Myocyte (in vitro differentiated cells): ENCODE data around the gene TSFM. TPM values are rescaled to one million over a fixed set of nuclear protein-coding genes. Genes with fewer than 3 reads are reported as not detected.

ENCODE experiments used
- DNase-seq: peaks from one replicate; pipeline ENCODE4 v3.0.0-alpha.2; 2012; ENCODE audit warnings: low read depth
- polyA plus RNA-seq: library from polyadenylated mRNA; unstranded; fragments of >200 nt; gene quantifications from one replicate; pipeline ENCODE4 v1.2.1, GENCODE V29; 2012; ENCODE audit warnings: missing spikeins
- total RNA-seq: library from RNA; depleted of rRNA; stranded (reverse); fragments of >200 nt; gene quantifications from 2 replicates; pipeline ENCODE4 v1.2.3, GENCODE V29; 2014

Gene TSFM
- total RNA-seq = 50.0 and 51.9 TPM in 2 replicates
- polyA plus RNA-seq = 37.4 TPM

DNA sequence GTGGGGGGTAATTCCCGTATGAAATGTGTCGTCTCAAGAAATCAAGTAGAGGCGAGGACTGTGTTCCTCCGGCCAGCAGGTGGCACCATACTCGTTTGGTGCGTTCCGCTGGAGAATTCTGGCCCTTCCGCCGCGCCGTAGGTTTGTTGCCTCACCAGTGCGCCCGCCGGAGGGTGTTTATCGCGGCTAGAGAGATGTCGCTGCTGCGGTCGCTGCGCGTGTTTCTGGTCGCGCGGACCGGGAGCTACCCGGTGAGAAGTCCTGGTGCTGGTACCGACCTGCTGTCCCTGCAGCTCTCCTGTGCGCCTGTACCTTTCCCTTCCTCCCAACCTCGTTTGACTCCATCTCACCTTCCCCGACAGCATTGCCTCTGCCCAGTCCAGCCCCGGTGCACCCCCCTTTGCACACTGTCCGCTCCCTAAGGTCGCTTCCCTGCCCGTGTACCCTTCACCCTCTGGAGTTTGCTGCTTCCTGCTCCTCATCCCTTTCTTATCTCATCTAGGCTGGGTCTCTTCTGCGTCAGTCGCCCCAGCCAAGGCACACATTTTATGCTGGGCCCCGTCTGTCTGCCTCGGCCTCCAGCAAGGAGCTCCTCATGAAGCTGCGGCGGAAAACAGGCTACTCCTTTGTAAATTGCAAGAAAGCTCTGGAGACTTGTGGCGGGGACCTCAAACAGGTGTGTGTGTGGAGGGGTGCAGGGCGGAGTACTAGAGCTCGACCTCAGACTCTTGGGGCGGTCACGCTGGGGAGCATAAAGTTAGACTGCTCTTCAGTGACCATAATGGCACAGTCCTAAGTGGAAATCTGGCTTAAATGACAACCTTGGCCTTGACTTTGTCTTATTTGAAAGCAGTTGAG, at the start of gene TSFM:
TSS of gene TSFM (plus strand) at position 180 of the 858 bp plus-strand sequence. CDS start at position 195, 15 bp downstream.
- DNase-seq = peak; percentile 97

DNA sequence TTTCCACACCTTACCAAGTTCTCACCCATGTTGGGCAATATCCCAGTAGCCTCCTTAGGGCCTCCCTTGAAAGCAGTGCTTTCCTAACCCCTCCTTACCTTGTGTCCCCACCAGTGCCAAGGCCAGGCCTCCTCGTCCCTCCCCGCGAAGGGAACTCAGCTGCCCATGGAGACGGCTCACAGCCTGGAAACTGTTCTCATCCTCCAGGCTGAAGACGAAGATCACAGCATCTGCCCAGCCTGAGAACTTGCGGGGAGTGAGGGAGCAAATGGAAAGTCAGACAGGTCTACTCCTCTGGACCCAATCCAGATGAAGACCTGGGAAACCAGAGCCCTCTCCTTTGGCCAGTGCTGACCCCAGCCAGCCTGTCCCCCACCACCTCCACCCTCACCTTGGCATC, 48.7 kb upstream of the TSFM start:
- DNase-seq = no peak

DNA sequence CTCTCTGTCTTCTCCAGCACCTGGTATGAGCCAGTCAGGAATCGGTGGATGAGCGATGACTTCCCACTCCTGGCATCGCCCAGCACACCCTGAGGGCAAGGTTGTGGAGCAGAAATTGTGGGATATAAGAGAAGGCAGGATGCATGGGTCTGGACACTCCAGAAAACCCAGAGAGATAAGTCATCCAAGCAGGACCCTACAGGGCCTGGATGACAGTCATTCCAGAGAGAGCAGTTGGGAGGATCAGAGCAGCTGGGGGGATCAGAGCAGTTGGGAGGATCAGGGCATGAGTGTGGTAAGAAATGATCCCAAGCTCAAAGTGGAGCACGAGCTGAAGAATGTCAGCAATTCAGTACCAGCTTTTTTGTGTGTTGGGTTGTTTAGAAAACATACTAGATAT, 48.0 kb upstream of the TSFM start:
- peak; percentile 93 for DNase-seq

DNA sequence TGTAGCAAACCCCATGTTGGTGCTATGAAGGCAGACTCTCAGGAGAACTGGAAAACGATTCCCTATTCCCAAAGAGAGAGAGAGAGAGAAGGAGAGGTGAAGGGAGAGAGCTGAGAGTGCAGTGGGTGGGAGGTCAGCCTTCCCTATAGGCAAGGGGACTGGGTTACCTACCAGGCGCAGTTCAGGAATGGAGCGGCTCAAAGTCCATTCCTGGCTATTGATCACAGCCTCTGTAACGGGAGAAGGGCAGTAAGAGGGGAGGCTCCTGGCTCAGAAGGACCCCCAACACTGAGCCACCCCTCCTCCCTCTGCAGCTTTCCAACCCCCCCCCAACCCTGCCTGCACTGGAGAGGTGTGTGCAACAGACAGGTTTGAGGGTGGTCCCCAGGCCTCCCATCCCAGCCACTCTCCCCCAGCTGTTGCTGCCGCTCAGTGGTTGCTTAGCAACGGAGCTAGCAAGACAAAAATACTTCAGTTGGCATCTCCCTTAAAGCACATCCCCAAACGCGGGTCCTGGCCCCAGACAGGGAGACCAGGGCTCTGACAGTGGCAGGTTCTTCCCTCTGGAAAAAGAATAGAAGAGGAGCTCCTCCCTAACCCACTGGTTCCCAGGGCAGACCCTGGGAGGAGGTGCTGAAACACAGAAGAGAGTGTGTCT, 47.3 kb upstream of the TSFM start:
- DNase-seq = peak; percentile 97

DNA sequence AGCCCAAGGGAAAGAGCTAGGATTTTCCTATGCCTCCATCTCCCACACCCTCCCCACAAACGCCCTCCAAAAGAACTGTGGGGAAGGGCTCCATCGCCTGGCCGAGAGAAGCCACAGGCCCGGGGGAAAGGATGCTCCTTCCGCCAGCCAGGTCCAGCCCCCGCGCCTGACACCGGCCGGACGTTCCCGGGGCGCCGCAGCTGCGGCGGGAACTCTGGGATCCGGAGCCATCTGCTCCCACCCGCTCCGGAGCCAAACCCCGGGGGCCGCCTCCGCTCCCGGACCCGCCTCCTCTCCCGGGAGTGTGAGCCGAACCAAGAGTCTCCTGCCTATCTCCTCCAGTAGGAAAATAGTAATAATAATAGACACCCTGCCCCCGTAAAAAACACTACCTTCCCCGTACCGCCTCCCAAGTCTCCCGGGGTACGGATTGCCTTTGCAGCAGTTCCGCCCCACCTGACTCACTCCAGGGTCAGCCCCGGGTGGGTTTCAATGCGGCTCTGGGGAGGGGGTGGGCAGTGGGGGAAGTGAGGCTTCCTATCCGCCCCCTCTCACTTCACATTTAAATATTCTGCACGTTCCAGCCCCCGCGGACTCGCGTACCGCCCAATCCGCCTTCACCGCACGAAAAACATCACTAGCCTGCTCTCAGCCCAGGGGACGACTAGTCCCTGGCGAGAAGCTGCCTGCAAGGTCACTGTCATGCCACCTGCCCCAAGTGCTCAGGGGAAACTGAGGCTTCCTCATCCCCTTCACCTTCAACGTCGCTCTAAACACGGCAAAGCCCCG, 46.4 kb upstream of the TSFM start:
- peak; percentile 86 for DNase-seq

DNA sequence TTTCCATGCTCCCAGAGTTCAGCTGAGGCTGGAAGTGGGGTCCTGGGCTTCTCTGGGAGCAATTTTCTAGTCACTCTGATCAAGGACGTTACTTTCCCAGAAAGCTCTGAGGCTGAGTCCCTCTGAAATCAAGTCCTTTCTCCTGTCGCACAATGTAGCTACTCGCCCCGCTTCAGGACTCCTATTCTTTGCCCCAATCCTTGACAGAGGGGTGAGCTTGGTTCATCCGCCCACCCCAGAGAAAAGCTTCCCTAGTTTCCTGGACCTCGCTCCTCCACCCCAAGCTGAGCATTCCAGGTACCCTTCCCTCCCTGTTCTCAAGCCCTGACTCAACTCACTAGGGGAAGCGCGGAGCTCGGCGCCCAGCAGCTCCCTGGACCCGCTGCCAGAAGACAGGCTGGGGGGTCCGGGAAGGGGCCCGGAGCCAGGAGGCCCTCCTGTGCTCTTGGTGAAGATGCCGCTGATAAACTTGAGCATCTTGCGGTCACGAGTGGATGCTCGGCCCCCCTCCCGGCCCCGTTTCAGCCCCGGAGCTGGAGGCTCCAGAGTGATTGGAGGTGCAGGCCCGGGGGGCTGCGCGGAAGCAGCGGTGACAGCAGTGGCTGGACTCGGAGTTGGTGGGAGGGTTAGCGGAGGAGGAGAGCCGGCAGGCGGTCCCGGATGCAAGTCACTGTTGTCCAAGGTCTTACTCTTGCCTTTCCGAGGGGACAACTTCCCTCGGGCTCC, 45.7 kb upstream of the TSFM start:
- no peak for DNase-seq

DNA sequence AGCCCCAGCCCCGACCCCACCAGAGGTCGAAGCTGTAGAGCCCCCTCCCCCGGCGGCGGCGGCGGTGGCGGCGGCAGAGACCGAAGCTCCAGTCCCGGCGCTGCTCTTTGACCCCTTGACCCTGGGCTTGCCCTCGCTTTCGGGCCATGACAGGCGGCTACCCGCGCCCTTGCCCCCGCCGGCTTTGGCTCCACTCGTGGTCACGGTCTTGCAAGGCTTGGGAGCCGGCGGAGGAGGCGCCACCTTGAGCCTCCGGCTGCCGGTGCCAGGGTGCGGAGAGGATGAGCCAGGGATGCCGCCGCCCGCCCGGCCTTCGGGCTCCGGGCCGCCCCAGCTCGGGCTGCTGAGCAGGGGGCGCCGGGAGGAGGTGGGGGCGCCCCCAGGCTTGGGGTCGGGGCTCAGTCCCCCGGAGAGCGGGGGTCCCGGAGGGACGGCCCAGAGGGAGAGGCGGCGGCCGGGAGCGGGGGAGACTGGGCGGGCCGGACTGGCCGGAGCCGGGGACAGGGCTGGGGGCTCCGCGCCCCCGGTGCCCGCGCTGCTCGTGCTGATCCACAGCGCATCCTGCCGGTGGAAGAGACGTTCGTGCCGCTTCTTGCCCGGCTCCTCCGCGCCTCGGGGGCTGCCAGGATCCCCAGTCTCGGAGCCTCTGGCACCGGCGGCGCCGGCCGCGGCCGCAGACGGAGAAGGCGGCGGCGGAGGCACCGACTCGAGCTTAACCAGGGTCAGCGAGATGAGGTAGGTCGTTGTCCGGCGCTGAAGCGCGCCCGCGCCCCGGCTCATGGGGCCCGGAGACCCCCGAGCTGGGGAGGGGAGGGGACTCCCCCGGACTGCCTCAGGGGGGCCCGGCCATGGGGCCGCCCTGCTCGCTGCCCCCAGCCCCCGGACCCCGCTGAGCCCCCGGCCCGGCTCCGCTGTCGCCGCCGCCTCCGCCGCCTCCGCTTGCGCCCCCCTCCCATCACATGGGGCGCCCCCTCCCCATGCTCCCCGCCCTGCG, 44.8 kb upstream of the TSFM start:
- peak; percentile 52 for DNase-seq

DNA sequence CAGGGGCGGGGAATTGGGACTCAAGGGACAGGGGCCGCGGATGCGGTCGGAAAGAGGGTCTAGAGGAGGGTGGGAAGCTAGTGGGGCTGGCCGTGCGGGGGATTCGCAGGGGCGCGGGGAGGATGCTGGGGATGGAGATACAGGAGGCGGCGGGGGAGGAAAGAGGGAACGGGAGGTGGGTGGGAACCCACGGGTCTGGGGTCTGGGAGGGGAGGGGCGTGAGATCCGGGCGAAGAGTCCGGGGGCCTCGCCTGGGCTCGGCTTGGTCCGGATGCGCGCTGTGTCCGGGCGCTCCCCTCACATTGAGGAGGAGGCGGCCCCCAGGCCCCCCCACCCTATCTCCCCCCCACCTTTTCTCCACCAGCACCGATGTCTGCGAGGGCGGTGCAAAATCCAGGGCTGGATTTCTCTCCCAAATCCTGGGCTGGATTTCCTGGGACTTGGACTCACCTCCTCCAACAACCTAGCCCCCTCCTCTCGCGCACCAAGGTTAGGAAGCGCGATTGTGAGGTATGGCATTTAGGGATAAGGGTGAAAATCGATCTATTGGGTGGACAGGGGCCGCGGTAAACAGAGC, 43.8 kb upstream of the TSFM start, which contains the start of gene AGAP2:
TSS of gene AGAP2 (minus strand) at position 82 of the 577 bp plus-strand sequence. CDS start 496 bp downstream, outside the sequence.
- DNase-seq = peak; percentile 50

DNA sequence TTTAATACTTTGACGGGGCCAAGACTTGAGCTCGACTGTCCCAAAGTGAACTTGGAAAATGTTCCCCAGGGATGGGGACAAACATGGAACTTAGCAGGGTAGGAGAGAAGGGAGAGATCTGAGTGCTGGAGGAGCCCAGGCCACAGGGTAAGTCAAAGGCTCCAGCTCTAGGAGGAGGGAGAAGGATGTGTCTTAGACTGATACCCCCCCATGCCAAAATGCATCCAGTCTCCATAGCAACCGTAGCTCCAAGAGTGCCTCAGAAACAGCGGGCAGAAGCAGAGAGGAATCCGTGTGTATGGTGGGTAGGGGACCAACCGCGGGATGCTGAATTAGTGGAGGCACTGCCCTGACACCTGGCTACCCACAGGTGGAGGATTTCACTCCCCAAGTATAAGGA, 43.2 kb upstream of the TSFM start:
- no peak for DNase-seq

DNA sequence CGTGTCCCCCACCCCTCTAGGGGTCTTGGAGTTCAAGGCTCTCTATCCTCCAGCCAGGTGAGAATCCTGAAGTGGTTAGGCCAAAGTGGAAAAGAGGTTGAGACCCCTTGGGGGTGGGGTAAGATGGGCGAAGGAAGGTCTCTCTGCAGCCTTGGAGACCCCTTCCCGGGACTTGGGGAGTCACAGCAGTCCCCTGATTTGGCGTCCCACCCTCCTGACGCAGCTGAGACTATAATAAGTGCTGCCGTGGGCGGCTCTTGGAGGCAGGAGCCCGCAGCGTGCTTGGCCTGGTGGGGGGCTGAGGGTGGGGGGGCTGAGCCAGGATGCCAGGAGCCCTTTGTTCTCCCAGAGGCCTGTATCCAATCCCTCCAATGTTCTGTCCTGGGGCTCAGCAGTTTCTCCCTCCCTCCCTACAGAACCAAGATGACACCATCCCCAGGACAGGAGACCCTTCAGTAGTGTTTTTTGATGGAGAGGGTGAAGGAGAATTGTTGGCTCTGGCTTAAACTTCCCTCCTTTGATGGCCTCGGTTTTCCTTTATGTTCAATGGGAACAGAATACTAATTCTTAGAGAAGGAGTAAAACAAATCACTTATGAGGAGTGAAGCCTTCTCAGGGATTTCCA, 42.6 kb upstream of the TSFM start:
- no peak for DNase-seq

DNA sequence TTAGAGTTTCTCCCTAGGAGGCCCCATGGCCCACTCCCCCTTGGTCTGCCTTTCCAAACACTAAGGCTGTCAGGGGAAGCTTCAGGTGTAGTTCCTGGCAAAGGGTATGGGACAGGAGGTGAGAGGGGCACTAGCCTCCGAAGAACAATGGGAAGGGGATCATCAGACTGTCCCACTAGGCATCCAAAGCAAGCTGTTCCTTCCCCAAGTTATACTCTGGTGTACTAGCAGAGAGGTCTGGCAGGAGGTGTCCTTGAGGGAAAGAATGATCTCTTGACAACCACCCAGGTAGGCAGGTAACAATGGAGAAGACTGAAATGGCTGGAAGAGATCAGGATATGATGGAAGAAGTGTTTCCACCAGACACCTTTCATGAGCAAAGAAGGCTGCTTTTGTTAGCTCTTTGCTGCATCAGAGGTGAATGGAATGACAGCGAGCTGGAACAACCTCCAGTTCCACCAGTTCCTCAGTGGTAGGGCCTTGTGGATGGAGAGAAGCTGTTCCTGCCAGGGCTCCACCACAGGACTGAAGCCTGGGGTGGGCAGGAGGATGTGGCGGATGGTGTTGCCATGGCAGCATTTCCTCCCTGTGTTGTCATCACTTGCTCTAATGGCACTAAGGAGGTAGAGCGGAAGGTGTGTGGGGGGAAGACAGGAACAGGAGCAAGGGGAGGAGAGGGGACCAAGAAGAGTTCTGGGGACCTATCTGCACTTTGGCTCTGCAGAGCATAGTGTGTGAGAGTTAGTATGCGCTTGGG, 41.8 kb upstream of the TSFM start:
- no peak for DNase-seq

DNA sequence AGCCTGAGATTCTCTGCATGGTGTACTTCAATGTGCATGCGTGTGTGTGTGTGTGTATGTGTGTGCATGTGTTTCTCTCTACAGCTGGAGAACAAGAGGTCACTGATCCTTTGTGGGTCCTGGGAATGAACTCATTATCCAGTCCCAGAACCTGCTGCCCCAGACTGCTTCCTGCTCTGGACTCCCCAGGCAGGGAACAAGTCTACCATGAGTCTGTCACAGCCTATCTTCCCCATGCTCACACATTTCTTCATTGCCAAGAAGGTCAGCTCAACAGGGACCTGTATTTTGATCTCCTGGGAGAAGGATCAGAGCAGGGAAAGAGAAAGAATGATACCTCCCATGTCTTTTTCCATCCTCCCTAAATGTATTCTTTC, 41.2 kb upstream of the TSFM start:
- no peak for DNase-seq

DNA sequence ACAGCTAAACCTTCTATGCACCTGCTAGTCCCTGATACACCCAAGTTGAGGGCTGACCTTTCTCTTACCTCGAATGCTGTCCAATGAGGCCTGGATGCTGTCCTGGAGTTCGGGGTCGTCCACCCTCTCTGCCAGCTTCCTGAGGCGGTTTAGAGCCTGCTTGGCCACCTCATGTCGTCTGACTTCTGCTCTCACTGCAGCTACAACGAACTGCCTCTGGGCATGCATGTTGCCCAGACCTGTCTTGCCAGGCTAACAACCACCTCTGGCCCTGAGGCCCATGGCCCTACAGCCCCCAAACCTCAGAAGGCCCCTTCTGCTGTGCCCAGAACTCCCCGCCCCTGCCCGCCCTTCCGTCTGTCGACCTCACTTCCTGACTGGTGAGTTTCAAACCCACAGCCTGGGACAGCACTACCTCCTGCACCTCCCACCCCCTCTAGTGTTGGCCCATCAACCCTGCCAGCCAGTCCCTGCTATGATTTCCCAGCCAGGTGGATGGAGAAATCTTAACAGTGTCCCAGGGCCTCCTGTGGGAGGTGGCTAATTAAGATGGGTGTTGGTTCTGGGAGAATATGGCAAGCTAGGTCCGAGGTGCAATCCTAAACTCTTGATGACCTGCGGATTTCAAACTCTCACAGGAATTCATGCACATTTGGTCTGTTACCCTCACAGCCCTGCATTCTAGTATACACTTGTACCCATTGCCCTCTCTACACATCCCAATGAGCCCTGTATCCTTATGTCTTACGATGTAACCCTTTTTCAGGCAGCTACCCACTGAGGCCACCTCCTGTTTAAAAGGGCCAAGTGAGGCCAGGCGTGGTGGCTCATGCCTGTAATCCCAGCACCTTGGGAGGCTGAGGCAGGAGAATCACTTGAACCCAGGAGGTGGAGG, 40.5 kb upstream of the TSFM start:
- DNase-seq = no peak

DNA sequence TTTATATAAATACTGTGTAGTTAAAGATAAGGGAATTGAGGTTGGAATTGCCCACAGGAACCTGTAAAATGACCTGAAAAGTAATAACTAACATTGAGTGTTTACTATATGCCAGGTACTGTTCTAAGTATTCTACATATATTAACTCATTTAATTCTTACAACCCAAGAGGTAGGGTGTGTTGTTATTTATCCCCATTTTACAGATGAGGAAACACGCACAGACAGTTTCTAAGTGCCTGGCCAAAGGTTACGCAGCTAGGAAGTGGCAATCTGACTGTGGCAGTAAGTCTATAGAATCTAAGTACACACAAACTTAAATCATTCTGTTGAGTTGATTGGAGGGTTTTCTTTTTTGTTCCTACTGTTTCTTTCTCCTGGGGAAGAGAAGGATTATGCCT, 38.8 kb upstream of the TSFM start:
- no peak for DNase-seq

DNA sequence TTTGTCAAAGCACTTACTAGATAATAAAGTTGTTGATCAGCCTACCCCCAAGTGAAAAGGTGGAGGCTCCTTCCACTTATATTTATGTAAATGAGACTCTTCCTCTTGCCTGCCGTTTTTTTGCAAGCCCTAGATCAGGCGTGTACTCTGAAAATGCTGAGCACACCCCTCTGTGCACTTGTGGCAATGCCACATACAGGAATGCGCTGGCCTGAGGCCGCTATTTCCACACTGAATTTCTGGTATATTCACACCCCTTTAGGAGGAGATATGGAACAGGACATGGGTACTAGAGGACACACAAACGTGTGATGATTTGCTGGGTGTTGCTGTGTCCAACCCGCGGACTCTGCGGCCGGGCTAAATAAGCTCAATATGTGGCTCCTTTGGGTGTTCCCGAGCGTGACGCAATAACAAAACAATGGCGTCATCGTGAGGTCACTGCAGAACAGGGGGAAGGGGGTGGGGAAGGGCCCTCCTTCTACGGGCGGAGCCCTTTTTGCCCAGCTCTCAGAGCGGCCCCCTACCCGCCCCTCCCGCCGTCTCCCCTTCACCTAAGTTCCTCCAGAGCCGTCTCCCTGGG, 38.3 kb upstream of the TSFM start:
- DNase-seq = no peak

DNA sequence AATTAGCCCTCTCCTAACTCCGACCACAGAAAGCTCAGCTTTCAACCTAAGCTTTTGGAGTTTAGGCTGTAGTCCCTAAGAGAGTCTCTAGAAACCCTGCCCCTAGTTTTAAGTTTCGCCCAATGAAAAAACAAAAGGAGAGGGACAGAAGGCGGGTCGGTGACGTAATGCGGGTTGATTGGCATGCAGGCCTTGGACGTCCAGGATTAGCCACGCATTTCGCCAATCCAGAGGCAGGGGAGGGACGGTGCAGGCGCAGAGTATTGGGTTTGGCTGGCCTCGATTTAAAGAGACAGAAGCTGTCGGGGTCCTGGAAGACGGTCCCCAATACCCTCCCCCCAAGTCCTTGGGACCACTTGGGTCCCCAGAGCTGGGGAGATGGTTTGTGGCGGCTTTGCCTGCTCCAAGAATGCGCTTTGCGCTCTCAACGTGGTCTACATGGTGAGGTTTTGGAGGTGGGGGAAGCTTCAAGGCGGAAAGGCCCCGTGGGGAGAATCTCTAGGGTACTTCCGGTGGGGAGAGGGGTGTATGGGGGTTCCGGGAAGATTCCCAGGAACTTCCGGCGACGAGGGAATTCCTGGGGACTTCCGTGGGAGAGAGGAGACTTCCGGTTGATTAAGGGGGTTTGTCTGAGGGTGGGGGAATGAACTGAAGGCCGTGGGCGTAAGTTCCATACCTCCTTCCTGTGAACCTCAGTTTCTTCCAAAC, 37.7 kb upstream of the TSFM start, which contains the start of gene TSPAN31:
TSS of gene TSPAN31 (plus strand) at position 263 of the 708 bp plus-strand sequence. CDS start at position 379, 116 bp downstream.
- DNase-seq = peak; percentile 99
